Activated CD4-positive, alpha-beta T cell treated with anti-CD3 and anti-CD28 coated beads for 36 hours (primary cell): ENCODE results near the gene GPC6. TPM values are rescaled to one million over a fixed set of nuclear protein-coding genes. Genes with fewer than 3 reads are reported as not detected.

Source experiments
- ATAC-seq: fragments of 200-7000 bp; cut with Tn5 transposase; one replicate; pipeline ENCODE4 v1.10.0; 2021; ENCODE audit warnings: mild to moderate bottlenecking, moderate library complexity
- CTCF ChIA-PET: fragments of 350-600 bp; sonication (Branson Sonifier 250); formaldehyde crosslinking; loops from one replicate; lab custom pipeline; 2021; ENCODE audit warnings: antibody characterized with exemption; lab: Charles Lee
- POLR2A ChIA-PET: fragments of 350-600 bp; sonication (Branson Sonifier 250); formaldehyde crosslinking; loops from one replicate; lab custom pipeline; 2021; ENCODE audit warnings: antibody characterized with exemption, inconsistent platforms; lab: Charles Lee
- DNase-seq: peaks from one replicate; pipeline ENCODE4 v3.0.0-alpha.2; 2020
- H3K27ac Mint-ChIP-seq: one replicate; pipeline ENCODE4 v1.8.0; 2021; ENCODE audit warnings: mixed read lengths
- H3K27me3 Mint-ChIP-seq: one replicate; pipeline ENCODE4 v1.8.0; 2021; ENCODE audit warnings: mixed read lengths
- H3K36me3 Mint-ChIP-seq: one replicate; pipeline ENCODE4 v1.8.0; 2021; ENCODE audit warnings: low read depth, mixed read lengths
- H3K4me1 Mint-ChIP-seq: one replicate; pipeline ENCODE4 v1.8.0; 2021; ENCODE audit warnings: mixed read lengths
- H3K4me3 Mint-ChIP-seq: one replicate; pipeline ENCODE4 v1.8.0; 2021; ENCODE audit warnings: mild to moderate bottlenecking, moderate library complexity, mixed read lengths
- H3K9me3 Mint-ChIP-seq: one replicate; pipeline ENCODE4 v1.8.0; 2021; ENCODE audit warnings: low read depth, mixed read lengths
- intact Hi-C, 2 experiments: fragments of 100-400 bp; cut with DNase I in 1 of 2; cut with micrococcal nuclease in 1 of 2; formaldehyde crosslinking; loops; one replicate each; pipeline versions ENCODE4 v1.14.2 to v1.15.1; 2022 to 2024; cut with DNase I, micrococcal nuclease
- total RNA-seq, 2 experiments: library from RNA; stranded (reverse); gene quantifications; one replicate each; pipeline ENCODE4 v1.2.3, GENCODE V29; 2021

GPC6 gene
- total RNA-seq, 2 experiments from 2014 or later, result not detected

DNA sequence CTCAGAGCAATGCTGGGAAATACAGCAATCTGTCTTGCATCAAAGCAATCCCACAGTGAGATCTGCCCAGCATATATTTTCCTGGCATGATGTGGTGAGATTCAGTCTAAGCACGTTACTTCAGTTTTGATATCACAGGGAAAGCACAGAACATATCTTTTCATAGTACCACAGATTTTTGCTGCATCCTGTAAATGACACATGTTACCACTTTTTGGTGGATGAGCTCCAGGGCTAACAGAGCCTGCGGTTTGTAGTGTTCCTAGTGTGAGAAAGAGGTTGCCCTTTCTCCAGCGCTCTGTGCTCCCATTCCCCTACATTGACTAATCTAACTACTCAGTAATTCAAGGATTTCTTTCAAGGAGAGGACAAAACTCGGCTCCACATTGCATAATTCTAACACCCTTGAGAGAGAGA, 409.0 kb downstream of the GPC6 start:
- ChIA-PET CTCF (no interaction called here), POLR2A (no interaction called here)
- intact Hi-C loops, result no loop called here
- Mint-ChIP-seq H3K9me3 (no peaks in the 10 kb centered on the region), H3K4me1 (no peaks in the 10 kb centered on the region), H3K27ac (no peak overlapping the region), H3K27me3 (no peaks in the 10 kb centered on the region), H3K4me3 (no peak overlapping the region), H3K36me3 (no peaks in the 10 kb centered on the region)
- DNase-seq (no peak), ATAC-seq (no peak)

DNA sequence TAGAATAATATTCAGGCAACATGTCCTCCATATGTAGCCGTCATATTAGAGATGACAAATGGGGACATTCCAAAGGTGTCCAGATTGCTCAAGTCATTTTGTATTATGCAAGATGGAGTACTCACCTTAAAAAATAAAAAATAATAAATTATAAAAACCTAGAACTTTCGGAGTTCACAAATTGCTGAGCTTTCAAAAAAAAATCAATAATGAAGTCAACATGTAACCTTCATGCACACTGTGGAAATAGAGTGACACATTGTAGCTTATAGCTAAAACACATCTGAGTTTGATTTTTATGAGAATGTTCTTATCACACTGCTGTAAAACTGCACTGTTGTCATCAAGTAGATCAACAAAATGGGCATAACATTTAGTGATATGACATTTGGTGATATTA, 411.2 kb downstream of the GPC6 start:
- ChIA-PET POLR2A (no interaction called here), CTCF (no interaction called here)
- Mint-ChIP-seq H3K9me3 (no peaks in the 10 kb centered on the region), H3K4me3 (no peak overlapping the region), H3K27ac (no peak overlapping the region), H3K27me3 (no peaks in the 10 kb centered on the region), H3K4me1 (no peaks in the 10 kb centered on the region), H3K36me3 (no peaks in the 10 kb centered on the region)
- intact Hi-C loops, result no loop called here
- ATAC-seq, result no peak
- DNase-seq, result no peak

- ChIA-PET CTCF (no interaction called here), POLR2A (no interaction called here)
- H3K36me3 Mint-ChIP-seq, result no peaks in the 10 kb centered on the region
- no peak for ATAC-seq
- intact Hi-C loops, result no loop called here
- H3K4me3 Mint-ChIP-seq, result no peak overlapping the region
- H3K9me3 Mint-ChIP-seq, result no peaks in the 10 kb centered on the region
- no peaks in the 10 kb centered on the region for H3K27me3 Mint-ChIP-seq
- H3K27ac Mint-ChIP-seq, result no peak overlapping the region
- no peaks in the 10 kb centered on the region for H3K4me1 Mint-ChIP-seq
- DNase-seq, result no peak
Measured at GRCh38 chr13:93640452-93640851, 413.8 kb downstream of the GPC6 start.

DNA sequence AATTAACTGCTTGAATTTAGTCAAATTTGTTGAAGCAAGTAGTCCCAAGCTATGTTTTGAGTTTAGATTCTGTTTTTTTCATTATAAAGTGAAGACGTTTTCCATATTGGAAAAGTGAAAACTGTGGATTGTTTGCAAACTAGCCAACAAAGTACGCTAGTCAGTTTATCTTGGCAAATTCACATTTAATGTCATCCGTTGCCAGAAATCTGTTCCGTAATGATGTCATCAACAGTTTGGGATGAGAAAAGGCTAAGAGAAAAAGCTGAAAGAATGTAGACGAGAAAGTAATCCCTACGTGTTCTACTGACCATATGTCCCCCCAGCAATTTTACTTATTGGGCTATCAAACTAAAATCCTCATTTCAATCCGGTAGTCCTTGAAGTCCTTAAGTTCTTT, 419.6 kb downstream of the GPC6 start:
- H3K4me1 Mint-ChIP-seq, result no peaks in the 10 kb centered on the region
- H3K4me3 Mint-ChIP-seq, result no peak overlapping the region
- ATAC-seq (no peak), DNase-seq (no peak)
- ChIA-PET CTCF (interaction anchor here (0.6 kb wide), 1 partner anchor 28 kb away, joined by 3 read pairs; no protein-coding TSS in a partner anchor), POLR2A (no interaction called here)
- H3K27ac Mint-ChIP-seq, result no peak overlapping the region
- no peaks in the 10 kb centered on the region for H3K36me3 Mint-ChIP-seq
- H3K9me3 Mint-ChIP-seq, result no peaks in the 10 kb centered on the region
- intact Hi-C loops, result no loop called here
- H3K27me3 Mint-ChIP-seq, result no peaks in the 10 kb centered on the region

- H3K4me3 Mint-ChIP-seq, result no peak overlapping the region
- no peak overlapping the region for H3K27ac Mint-ChIP-seq
- intact Hi-C loops, result no loop called here
- no peaks in the 10 kb centered on the region for H3K36me3 Mint-ChIP-seq
- no peaks in the 10 kb centered on the region for H3K9me3 Mint-ChIP-seq
- DNase-seq (no peak), ATAC-seq (no peak)
- no peaks in the 10 kb centered on the region for H3K4me1 Mint-ChIP-seq
- CTCF ChIA-PET, result no interaction called here
- H3K27me3 Mint-ChIP-seq, result no peaks in the 10 kb centered on the region
- POLR2A ChIA-PET, result no interaction called here
Measured at GRCh38 chr13:93649496-93649895, 422.9 kb downstream of the GPC6 start.

DNA sequence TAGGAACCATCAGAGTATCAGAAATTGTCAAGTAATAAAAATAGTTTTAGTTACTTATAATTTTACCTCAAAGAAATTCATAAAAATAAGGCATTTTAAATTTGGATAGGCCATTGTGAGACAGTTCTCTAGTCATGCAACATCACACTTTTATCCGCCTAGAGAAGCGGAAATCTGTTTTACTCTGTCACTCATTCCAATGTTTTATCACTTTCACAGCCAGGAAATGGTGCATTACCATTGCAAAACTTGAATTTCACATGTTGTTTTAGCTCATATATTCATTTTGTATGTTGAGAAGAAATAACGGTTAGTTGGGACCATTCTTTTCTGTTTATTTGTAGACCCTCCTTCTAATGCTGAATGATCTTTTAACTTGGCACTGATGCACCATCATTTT, 427.2 kb downstream of the GPC6 start:
- Mint-ChIP-seq H3K4me3 (no peak overlapping the region), H3K36me3 (no peaks in the 10 kb centered on the region), H3K9me3 (no peaks in the 10 kb centered on the region), H3K27ac (no peak overlapping the region), H3K27me3 (no peaks in the 10 kb centered on the region), H3K4me1 (no peaks in the 10 kb centered on the region)
- ChIA-PET POLR2A (no interaction called here), CTCF (interaction anchor here (0.7 kb wide), 1 partner anchor 284 kb away, joined by 3 read pairs; no protein-coding TSS in a partner anchor)
- intact Hi-C loops, result no loop called here
- ATAC-seq (no peak), DNase-seq (no peak)

DNA sequence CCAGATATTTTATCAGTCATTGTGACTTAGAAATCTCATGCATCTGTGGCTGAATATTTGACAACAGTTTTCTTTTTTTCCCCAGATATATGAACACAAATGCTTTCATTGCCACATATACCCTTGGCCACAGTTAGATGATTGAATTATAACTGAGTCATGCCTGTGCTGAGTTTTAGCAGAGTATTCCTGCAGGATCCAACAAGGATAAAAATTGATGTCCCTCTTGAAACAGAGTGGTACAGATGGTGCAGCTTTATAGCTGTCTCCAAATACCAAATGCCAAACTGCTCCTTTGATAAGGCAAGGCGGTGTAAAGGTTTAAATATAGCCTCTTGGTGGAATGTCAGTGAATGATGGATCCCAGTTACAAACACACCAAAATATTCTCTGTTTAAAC, 428.5 kb downstream of the GPC6 start:
- Mint-ChIP-seq H3K4me1 (no peaks in the 10 kb centered on the region), H3K27me3 (no peaks in the 10 kb centered on the region), H3K4me3 (no peak overlapping the region), H3K27ac (no peak overlapping the region), H3K9me3 (no peaks in the 10 kb centered on the region), H3K36me3 (no peaks in the 10 kb centered on the region)
- intact Hi-C loops, result no loop called here
- CTCF ChIA-PET, result no interaction called here
- POLR2A ChIA-PET, result no interaction called here
- ATAC-seq, result no peak
- no peak for DNase-seq

DNA sequence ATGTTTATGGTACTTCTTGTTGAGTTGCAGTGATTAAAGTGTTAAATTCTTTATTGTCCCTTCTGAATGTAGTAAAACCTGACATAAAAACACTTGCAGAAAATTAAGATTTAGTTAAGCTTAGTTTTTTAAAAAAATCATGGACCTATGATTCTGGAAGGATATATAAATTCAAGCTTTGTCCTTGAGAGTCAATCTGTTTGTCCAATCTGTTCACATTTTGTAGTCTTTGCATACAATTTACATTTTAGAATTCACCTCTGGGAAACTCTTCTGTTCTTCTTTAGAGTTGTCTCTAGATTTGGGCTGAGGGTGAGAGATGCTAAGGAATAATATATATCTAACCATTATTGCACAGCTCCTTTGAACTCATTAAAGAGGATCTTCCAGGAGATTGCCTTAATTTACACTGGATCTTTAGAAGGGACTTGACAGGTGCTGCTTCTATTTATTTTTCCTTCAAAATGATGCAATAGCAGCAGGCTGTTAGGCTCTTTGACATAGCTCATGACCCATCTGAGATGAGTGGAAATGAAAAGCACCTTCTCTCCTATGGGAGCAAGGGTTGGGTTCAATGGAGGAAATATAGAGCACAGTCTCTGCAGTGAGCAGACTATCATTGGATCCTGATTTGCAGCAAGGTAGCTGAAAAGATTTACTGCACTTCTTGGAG, 433.9 kb downstream of the GPC6 start:
- no peaks in the 10 kb centered on the region for H3K36me3 Mint-ChIP-seq
- CTCF ChIA-PET, result no interaction called here
- POLR2A ChIA-PET, result no interaction called here
- intact Hi-C loops, result no loop called here
- H3K4me1 Mint-ChIP-seq, result no peaks in the 10 kb centered on the region
- no peak for ATAC-seq
- no peaks in the 10 kb centered on the region for H3K27me3 Mint-ChIP-seq
- no peak for DNase-seq
- H3K9me3 Mint-ChIP-seq, result no peaks in the 10 kb centered on the region
- H3K27ac Mint-ChIP-seq, result no peak overlapping the region
- no peak overlapping the region for H3K4me3 Mint-ChIP-seq

- H3K9me3 Mint-ChIP-seq, result peaks cover 3% of the 10 kb centered on the region
- intact Hi-C loops, result no loop called here
- ChIA-PET POLR2A (no interaction called here), CTCF (no interaction called here)
- no peaks in the 10 kb centered on the region for H3K4me1 Mint-ChIP-seq
- DNase-seq, result no peak
- H3K27ac Mint-ChIP-seq, result no peak overlapping the region
- no peak overlapping the region for H3K4me3 Mint-ChIP-seq
- no peaks in the 10 kb centered on the region for H3K36me3 Mint-ChIP-seq
- H3K27me3 Mint-ChIP-seq, result no peaks in the 10 kb centered on the region
- no peak for ATAC-seq
Measured at GRCh38 chr13:93670866-93671265, 444.3 kb downstream of the GPC6 start.

- Mint-ChIP-seq H3K4me1 (no peaks in the 10 kb centered on the region), H3K36me3 (no peaks in the 10 kb centered on the region), H3K9me3 (peaks cover 3% of the 10 kb centered on the region), H3K4me3 (no peak overlapping the region), H3K27me3 (no peaks in the 10 kb centered on the region), H3K27ac (no peak overlapping the region)
- POLR2A ChIA-PET, result no interaction called here
- DNase-seq (no peak), ATAC-seq (no peak)
- CTCF ChIA-PET, result no interaction called here
- intact Hi-C loops, result no loop called here
Measured at GRCh38 chr13:93672996-93673395, 446.4 kb downstream of the GPC6 start.

DNA sequence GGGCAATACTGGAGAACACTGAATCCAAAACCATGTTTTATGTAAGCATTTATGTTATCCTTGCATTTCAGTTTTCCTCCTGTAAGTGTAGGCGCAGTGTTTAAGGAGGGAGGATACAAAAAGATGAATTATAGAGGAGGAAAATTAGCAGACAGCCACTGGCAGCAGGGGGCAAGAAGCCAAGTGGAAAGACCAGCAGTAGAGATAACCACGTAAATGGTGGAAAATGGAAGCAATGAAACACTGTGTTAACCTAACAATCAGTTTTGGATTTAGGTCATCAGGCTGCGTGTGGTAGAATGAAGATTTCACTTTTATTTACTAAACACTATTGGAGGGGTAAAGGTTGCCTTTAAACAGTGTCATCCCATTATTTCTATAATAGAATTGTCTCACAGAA, 447.3 kb downstream of the GPC6 start:
- no peak overlapping the region for H3K4me3 Mint-ChIP-seq
- H3K27ac Mint-ChIP-seq, result no peak overlapping the region
- H3K4me1 Mint-ChIP-seq, result no peaks in the 10 kb centered on the region
- H3K9me3 Mint-ChIP-seq, result peaks cover 3% of the 10 kb centered on the region
- no peaks in the 10 kb centered on the region for H3K36me3 Mint-ChIP-seq
- intact Hi-C loops, result no loop called here
- H3K27me3 Mint-ChIP-seq, result no peaks in the 10 kb centered on the region
- no peak for ATAC-seq
- ChIA-PET POLR2A (no interaction called here), CTCF (no interaction called here)
- no peak for DNase-seq

DNA sequence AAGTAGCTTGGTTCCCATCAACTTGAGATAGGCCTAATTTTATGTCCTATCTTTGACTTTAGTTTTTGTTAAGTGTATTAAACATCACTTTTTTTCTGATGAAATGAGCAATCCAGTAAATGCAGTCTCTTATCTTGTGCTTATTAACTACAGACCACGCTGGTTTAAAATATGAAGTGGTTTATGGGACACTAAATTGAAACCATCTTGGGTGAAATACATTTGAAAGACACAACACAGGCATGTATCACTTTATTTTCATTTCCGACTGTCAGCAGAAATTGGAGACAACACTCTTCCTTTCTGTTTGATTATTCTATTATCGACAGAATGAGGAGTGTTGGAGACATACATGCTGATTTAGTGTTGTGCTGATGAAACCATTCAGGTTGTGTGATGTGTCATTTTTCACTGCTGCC, 447.7 kb downstream of the GPC6 start:
- DNase-seq (no peak), ATAC-seq (no peak)
- ChIA-PET POLR2A (no interaction called here), CTCF (no interaction called here)
- H3K27me3 Mint-ChIP-seq, result no peaks in the 10 kb centered on the region
- H3K4me1 Mint-ChIP-seq, result no peaks in the 10 kb centered on the region
- H3K27ac Mint-ChIP-seq, result no peak overlapping the region
- H3K36me3 Mint-ChIP-seq, result no peaks in the 10 kb centered on the region
- intact Hi-C loops, result no loop called here
- no peak overlapping the region for H3K4me3 Mint-ChIP-seq
- H3K9me3 Mint-ChIP-seq, result peaks cover 3% of the 10 kb centered on the region
